HEK293T (cell line): ENCODE results near the gene MAGOHB.

Source experiments
- CTCF ChIA-PET: fragments of 350-600 bp; formaldehyde crosslinking; extraction: SDS; loops from one replicate; lab custom pipeline; 2021; ENCODE audit warnings: antibody characterized with exemption, inconsistent platforms; lab: Yijun Ruan, JAX
- POLR2A ChIA-PET: fragments of 350-600 bp; formaldehyde crosslinking; extraction: SDS; loops from one replicate; lab custom pipeline; 2020; ENCODE audit warnings: antibody characterized with exemption, inconsistent platforms; lab: Yijun Ruan, JAX
- DNase-seq: peaks from one replicate; pipeline ENCODE4 v3.0.0; 2012; ENCODE audit warnings: mixed read lengths; ENCODE audit errors: extremely low spot score
- ARNT ChIP-seq: fragments of 450-650 bp; IDR thresholded peaks from 2 replicates; pipeline ENCODE4 v1.6.1; 2017; ENCODE audit warnings: mild to moderate bottlenecking
- BHLHE40 ChIP-seq: fragments of 450-650 bp; IDR thresholded peaks from 2 replicates; pipeline ENCODE4 v1.6.1; 2016; ENCODE audit warnings: mild to moderate bottlenecking, moderate library complexity, borderline replicate concordance
- CTBP1 ChIP-seq: fragments of 450-650 bp; IDR thresholded peaks from 2 replicates; pipeline ENCODE4 v1.6.1; 2016; ENCODE audit warnings: borderline replicate concordance
- ELF4 ChIP-seq: fragments of 450-650 bp; IDR thresholded peaks from 2 replicates; pipeline ENCODE4 v1.6.1; 2017; ENCODE audit warnings: antibody characterized with exemption
- FOXA1 ChIP-seq: fragments of 450-650 bp; IDR thresholded peaks from 2 replicates; pipeline ENCODE4 v1.6.1; 2016; ENCODE audit warnings: mild to moderate bottlenecking
- FOXK2 ChIP-seq: fragments of 450-650 bp; IDR thresholded peaks from 2 replicates; pipeline ENCODE4 v1.6.1; 2016; ENCODE audit warnings: mild to moderate bottlenecking
- FOXM1 ChIP-seq: fragments of 450-650 bp; IDR thresholded peaks from 2 replicates; pipeline ENCODE4 v1.6.1; 2017; ENCODE audit warnings: mild to moderate bottlenecking, borderline replicate concordance
- HDGF ChIP-seq: fragments of 450-650 bp; IDR thresholded peaks from 2 replicates; pipeline ENCODE4 v1.6.1; 2017; ENCODE audit warnings: antibody characterized with exemption, borderline replicate concordance
- L3MBTL2 ChIP-seq: fragments of 450-650 bp; conservative IDR thresholded peaks from 2 replicates; pipeline ENCODE4 v1.6.1; 2016; ENCODE audit warnings: mild to moderate bottlenecking
- LEF1 ChIP-seq: fragments of 450-650 bp; IDR thresholded peaks from 2 replicates; pipeline ENCODE4 v1.6.1; 2017; ENCODE audit warnings: mild to moderate bottlenecking, borderline replicate concordance
- NFRKB ChIP-seq: fragments of 450-650 bp; IDR thresholded peaks from 2 replicates; pipeline ENCODE4 v1.6.1; 2016; ENCODE audit warnings: mild to moderate bottlenecking, moderate library complexity
- SP1 ChIP-seq: fragments of 450-650 bp; IDR thresholded peaks from 2 replicates; pipeline ENCODE4 v1.6.1; 2017
- SUZ12 ChIP-seq: fragments of 450-650 bp; IDR thresholded peaks from 2 replicates; pipeline ENCODE4 v1.6.1; 2016; ENCODE audit warnings: mild to moderate bottlenecking
- TARDBP ChIP-seq: fragments of 450-650 bp; IDR thresholded peaks from 2 replicates; pipeline ENCODE4 v1.6.1; 2016
- ZNF384 ChIP-seq: fragments of 450-650 bp; IDR thresholded peaks from 2 replicates; pipeline ENCODE4 v1.6.1; 2016
- TF ChIP-seq, protein P1 (sequence below): fragments of 450-650 bp; IDR thresholded peaks from 2 replicates; pipeline ENCODE4 v1.6.1; 2016

Gene MAGOHB

GRCh38 chr12:10641735-10642500, 28.5 kb upstream of the MAGOHB start:
- ChIA-PET CTCF (no interaction called here), POLR2A (no interaction called here)
- TF ChIP-seq, protein P1, sequence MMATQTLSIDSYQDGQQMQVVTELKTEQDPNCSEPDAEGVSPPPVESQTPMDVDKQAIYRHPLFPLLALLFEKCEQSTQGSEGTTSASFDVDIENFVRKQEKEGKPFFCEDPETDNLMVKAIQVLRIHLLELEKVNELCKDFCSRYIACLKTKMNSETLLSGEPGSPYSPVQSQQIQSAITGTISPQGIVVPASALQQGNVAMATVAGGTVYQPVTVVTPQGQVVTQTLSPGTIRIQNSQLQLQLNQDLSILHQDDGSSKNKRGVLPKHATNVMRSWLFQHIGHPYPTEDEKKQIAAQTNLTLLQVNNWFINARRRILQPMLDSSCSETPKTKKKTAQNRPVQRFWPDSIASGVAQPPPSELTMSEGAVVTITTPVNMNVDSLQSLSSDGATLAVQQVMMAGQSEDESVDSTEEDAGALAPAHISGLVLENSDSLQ = no peak
- TF ChIP-seq TARDBP (no peak), BHLHE40 (no peak), SP1 (no peak), LEF1 (no peak), FOXA1 (no peak)
- no peak for DNase-seq

DNA sequence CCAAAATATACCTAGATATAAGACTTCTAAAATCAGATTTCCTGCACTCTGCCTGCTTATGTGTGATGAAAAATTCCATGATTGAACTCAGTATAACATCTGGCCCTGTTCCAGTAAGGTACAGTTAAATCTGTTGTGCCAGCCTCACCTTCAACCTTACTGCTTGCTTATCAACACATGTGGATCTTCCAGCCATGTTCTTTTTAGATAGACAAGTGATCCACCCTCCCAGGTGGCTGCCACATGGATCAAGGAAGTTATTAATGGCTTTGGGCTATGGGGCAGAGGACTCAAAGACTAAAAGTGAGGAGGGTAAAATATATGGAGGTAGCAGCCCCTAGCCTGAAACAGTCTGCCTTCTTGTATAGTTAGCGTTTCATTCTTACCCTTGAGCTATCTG, 25.3 kb upstream of the MAGOHB start:
- CTCF ChIA-PET = no interaction called here

GRCh38 chr12:10636611-10637010, 23.2 kb upstream of the MAGOHB start:
- no peak for DNase-seq
- ChIA-PET POLR2A (no interaction called here), CTCF (no interaction called here)
- TF ChIP-seq ARNT = no peak

More for the DNA sequence above, 25.3 kb upstream of the MAGOHB start:
- DNase-seq = no peak
- no peak for TF ChIP-seq FOXA1
- TF ChIP-seq NFRKB = no peak
- TF ChIP-seq LEF1 = no peak
- no peak for TF ChIP-seq ELF4
- TF ChIP-seq, protein P1 = no peak
- no peak for TF ChIP-seq HDGF
- TF ChIP-seq L3MBTL2 = no peak
- no peak for TF ChIP-seq BHLHE40
- no peak for TF ChIP-seq ZNF384
- TF ChIP-seq FOXK2 = no peak
- POLR2A ChIA-PET = no interaction called here

- no peak for DNase-seq
- no peak for TF ChIP-seq BHLHE40
- no peak for TF ChIP-seq SP1
- TF ChIP-seq ELF4 = no peak
- TF ChIP-seq TARDBP = no peak
- no peak for TF ChIP-seq ARNT
- TF ChIP-seq FOXM1 = no peak
- no peak for TF ChIP-seq FOXA1
- no peak for TF ChIP-seq SUZ12
- TF ChIP-seq HDGF = no peak
- TF ChIP-seq CTBP1 = no peak
- no peak for TF ChIP-seq FOXK2
- TF ChIP-seq LEF1 = no peak
- TF ChIP-seq, protein P1 = no peak
- TF ChIP-seq ZNF384 = no peak
- TF ChIP-seq NFRKB = no peak
- TF ChIP-seq L3MBTL2 = no peak
- ChIA-PET CTCF (no interaction called here), POLR2A (no interaction called here)
These were observed 22.7 kb upstream of the MAGOHB start for GRCh38 chr12:10636124-10636523.

- no peak for DNase-seq
- TF ChIP-seq ZNF384 = no peak
- no peak for TF ChIP-seq LEF1
- POLR2A ChIA-PET = no interaction called here
- CTCF ChIA-PET = interaction anchor here (0.6 kb wide), 1 partner anchor 1356 kb away, joined by 3 read pairs; no protein-coding TSS in a partner anchor
These were observed 21.9 kb upstream of the MAGOHB start for GRCh38 chr12:10635306-10635705.

DNA sequence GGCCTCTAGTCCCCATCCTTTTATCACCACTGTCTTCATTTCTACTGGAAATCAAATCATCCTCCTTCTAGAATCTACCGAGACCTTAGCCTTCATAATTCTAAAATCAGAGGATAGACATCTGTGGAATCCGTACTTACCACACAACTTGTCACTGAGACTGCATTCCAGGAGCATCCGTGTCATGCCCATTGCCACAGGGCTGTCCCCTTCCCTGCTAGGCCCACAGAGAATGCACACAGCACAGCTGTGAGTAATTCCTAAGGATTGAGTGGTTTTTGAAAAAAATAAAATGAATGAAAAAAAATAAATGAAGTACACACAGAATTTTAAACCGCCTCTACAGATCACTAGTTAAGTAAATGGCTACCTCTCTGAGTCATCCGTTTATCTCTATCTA, 21.0 kb upstream of the MAGOHB start:
- DNase-seq = no peak
- TF ChIP-seq FOXK2 = no peak
- no peak for TF ChIP-seq ZNF384
- no peak for TF ChIP-seq ARNT
- TF ChIP-seq FOXA1 = no peak
- TF ChIP-seq FOXM1 = no peak
- TF ChIP-seq SP1 = no peak
- TF ChIP-seq NFRKB = no peak
- no peak for TF ChIP-seq CTBP1
- no peak for TF ChIP-seq BHLHE40
- no peak for TF ChIP-seq ELF4
- no peak for TF ChIP-seq TARDBP
- no peak for TF ChIP-seq L3MBTL2
- no peak for TF ChIP-seq SUZ12
- TF ChIP-seq LEF1 = no peak
- TF ChIP-seq HDGF = no peak
- TF ChIP-seq, protein P1 = no peak
- ChIA-PET CTCF (interaction anchor here (0.6 kb wide), 1 partner anchor 1303 kb away, joined by 3 read pairs; no protein-coding TSS in a partner anchor), POLR2A (no interaction called here)
